ENCODE data around the gene MTMR10.
A peak's percentile ranks its signal among the peaks of the same experiment; 100 is the strongest.

Gene MTMR10, protein sequence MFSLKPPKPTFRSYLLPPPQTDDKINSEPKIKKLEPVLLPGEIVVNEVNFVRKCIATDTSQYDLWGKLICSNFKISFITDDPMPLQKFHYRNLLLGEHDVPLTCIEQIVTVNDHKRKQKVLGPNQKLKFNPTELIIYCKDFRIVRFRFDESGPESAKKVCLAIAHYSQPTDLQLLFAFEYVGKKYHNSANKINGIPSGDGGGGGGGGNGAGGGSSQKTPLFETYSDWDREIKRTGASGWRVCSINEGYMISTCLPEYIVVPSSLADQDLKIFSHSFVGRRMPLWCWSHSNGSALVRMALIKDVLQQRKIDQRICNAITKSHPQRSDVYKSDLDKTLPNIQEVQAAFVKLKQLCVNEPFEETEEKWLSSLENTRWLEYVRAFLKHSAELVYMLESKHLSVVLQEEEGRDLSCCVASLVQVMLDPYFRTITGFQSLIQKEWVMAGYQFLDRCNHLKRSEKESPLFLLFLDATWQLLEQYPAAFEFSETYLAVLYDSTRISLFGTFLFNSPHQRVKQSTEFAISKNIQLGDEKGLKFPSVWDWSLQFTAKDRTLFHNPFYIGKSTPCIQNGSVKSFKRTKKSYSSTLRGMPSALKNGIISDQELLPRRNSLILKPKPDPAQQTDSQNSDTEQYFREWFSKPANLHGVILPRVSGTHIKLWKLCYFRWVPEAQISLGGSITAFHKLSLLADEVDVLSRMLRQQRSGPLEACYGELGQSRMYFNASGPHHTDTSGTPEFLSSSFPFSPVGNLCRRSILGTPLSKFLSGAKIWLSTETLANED

GRCh38 chr15:30991255-30992235 is at the start of gene MTMR10:
TSS of gene MTMR10 (minus strand) at chr15:30991628. CDS start at chr15:30991506, 122 bp downstream.
- peak; percentile 62 for DNase-seq

DNA sequence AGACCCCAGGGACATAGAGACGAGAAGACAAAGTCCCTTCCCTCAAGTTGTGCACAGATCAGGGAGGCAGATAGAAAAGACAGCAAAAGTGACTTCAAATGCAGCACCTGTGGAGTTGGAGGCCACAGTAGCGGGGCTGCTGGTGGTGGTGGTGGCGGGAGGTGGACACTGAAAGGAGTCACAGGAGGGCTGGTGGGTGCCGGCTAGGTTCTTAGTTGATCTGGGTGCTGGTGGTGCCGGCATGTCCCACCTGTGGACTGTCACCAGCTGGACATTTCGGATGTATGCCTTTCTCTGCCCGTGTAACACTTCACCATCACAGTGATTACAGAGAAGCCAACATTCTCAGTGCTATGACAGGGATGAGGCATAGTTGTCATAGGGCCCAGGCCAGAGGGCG is 49.2 kb upstream of the MTMR10 start:
- DNase-seq = no peak

DNA sequence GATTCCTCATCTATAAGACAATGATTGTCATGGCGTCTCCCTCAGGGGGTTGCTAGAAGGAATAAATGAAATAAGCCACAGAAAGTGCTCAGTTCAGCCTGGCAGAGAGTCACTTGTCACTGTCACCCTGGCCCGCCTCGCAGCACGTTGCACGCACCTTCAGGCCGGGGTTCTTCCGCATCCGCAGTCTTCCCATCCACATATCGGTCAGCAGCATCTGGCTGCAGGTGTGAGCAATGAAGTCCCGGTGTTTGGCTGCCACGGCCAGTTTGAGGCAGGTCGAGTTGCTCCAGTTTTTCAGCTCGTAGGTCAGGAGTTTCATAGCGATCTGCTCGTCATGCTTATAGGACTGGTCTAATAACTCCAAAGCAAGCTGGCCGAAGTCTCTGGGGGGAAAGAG is 48.5 kb upstream of the MTMR10 start:
- DNase-seq = no peak

- DNase-seq = no peak
Observed at GRCh38 chr15:31037731-31038477, 46.5 kb upstream of the MTMR10 start.

DNA sequence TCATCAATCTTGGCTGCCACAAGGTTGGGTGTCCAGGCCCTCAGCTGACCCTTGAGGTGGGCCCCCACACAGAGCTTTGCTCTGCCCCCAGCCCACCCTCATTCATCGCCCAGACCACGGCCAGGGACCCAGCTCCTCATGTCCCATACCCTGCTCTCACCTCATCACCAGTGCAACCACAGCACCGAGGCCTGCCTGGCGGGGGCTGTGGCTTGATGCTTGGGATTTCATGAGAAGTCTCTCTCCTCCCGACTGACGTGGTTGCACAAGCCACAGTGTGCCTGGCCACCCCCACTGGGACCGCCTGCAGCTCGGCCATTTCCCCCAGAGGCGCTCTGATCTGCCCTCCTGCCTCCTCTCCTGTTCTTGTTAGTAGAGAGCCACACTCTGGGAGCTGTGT is 45.4 kb upstream of the MTMR10 start:
- no peak for DNase-seq

- DNase-seq = no peak
Observed at GRCh38 chr15:31035610-31036009, 44.2 kb upstream of the MTMR10 start.

DNA sequence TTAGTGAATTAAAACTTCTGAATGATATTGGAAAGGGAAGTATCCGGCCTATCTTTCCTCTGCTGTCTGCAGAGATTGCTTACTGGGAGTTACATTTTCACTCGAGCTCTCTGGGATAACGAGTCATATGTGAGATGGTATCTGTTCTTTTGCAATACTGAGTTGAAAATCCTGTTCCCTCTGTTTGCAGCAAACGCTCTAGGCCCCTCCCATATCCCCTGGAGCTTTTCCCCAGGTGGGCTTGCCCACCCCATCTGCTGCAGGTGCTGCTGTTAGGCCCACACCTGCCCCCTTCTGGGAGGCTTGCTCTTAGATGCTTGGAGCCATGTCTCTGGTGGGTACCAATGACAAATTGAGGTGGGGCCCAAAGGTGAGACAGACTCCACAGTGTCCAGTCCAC is 42.7 kb upstream of the MTMR10 start:
- no peak for DNase-seq

- DNase-seq = no peak
Observed at GRCh38 chr15:31032961-31033371, 41.5 kb upstream of the MTMR10 start.

- DNase-seq = no peak
Observed at GRCh38 chr15:31031471-31032067, 40.1 kb upstream of the MTMR10 start.

- no peak for DNase-seq
Observed at GRCh38 chr15:31027910-31028578, 36.6 kb upstream of the MTMR10 start.

- DNase-seq = no peak
Observed at GRCh38 chr15:31025996-31026395, 34.6 kb upstream of the MTMR10 start.

DNA sequence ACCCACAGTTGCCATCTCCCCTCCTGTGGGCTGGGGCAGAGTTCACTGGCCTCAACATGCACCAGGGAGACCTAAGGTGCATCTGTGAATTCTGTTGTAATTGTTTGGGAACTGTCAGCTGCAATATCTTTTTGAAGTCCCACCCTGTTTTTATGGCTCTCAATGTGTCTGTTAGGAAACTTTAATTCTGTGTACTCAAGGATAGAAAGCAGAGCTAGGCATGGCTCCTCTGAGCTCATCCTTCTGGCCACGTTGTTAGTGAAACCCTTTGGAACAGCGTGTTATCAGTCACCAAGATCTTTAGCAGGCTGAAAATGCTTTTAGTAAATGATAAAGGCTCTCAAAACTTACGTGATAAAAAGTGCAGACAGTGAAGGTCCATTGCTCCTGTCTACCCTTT is 33.6 kb upstream of the MTMR10 start:
- no peak for DNase-seq

DNA sequence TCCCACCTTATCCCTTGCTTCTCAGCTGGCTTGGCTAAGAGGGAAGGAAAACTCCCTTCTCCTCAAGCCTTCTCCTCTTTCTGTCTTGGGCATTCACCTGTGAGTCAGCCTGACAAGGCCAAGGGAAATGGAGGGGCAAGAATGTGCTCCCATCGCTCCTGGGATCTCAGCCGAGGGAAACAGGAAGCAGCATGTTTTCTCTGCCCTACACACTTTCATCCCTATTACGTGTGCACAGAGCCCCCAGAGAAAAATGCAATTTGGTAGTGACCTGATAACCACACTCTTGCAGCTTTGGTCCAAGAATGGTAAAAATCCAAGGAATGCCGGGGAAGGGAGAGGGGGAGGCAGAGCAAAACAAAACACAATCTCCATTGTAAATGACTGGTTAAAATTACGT is 32.9 kb upstream of the MTMR10 start:
- DNase-seq = peak; percentile 54

DNA sequence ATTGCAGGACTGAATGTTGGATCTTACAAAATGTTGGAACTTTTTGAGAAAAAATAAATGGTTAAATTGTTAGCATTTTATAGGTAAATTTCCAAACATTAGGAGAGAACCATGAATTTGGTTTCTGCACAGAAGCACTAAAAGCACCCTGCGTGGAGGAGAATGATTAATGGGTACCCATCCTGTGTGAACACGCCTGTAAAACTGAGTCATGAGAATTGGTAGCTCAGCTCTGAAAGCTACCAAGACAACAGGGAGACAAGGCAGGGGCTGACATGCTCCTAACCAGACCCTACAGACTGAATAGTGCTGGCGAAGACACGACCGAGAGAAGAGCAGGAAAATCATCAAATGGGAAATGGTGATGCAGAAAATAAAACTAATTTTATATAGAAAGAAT is 32.4 kb upstream of the MTMR10 start:
- no peak for DNase-seq

DNA sequence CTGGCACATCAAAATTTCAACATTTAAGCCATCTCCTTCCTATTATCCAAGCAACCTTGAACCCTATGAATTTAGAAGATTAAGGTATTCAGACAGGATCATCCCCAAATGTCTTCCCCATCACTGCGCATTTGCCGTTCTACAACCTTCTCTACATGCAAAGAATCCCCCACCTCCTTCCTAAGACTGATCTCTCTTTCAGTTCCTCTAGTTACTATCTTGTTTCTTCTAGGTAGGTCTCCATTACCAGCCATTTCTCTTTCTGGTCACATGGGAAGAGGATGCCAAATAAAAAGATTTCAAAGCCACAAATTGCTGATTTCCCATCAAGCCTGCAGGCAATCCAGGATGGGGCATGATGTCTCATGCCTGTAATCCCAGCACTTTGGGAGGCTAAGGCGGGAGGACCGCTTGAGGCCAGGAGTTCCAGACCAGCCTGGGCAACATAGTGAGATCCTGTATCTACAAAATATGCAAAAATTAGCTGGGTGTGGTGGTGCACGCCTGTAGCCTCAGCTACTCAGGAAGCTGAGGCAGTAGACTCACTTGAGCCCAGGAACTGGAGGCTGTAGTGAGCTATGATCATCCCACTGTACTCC is 29.7 kb upstream of the MTMR10 start:
- DNase-seq = no peak

DNA sequence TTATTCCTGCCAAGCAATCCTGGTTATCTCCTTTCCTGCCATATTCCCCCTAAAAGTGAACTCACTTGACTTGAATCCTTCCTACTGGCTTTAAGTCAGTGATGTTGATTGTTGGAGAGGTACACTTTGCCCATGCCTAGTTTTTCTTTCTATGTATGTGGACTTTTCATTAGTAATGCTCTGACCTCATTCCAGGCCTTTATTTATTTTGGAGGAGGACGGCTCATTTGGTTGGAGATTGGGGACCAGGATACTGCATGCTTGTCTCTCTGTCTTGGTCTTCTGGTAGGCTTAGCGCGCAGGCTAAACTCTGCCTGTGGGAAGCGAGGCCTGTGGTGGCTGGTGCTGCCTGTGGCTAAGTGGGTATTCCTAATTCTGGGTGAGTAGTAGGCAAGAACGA is 29.1 kb upstream of the MTMR10 start:
- no peak for DNase-seq

DNA sequence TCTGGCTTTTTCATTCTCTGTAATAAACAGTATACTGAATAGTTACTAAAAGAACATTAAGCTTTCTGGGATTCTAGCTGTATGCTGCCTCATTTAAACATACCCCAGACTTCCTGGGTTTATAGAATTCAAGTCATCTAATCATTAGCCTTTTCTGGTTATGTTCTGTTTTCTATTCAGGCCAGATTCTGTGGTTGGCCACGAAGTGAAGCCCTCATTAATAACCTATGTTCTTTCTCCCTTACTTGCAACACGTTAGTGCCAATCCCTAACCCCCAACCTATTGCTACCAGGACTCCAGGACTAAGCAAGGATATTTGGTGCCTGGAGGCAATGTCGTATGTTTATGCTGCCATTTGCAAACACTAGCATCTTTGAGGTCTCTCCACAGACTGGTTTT is 28.6 kb upstream of the MTMR10 start:
- no peak for DNase-seq

DNA sequence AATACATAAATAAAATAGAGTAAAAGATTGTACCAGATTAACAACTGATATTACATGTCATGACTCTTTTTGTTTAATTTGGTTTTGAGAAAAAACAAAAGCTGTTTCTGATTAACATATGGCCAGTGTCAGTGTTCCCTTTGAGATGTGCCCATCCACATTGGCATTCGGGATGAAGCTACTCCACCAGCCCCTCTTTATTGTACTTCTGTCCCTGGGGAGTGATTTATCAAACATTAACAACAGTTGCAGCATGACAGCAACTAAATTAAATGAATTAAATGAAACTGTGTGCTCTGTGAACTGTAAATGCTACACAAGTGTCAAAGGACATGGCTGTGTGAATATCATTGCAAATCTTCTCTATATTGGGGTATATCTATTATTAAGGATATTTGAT is 25.9 kb upstream of the MTMR10 start:
- DNase-seq = no peak

DNA sequence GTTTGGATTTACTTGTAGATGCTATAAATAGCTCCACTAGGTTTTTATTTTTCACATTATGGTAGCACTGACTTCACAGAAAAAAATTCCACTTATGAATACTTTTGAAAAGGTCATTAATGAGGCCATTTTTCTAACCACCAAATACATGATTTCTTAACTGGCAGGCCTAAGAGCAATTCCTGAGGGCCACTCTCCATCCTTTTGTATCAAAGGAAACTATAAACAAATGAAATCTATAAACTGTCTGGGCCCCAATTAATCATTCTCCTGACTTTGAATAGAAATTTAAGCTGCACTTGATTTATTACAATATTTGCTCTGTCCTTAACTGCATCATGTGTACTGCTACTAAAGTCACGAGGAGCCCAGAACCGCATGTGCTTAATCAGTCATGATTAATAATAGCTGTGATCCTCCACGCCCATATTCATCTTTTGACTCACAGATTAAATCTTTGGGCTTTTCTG is 25.1 kb upstream of the MTMR10 start:
- no peak for DNase-seq

DNA sequence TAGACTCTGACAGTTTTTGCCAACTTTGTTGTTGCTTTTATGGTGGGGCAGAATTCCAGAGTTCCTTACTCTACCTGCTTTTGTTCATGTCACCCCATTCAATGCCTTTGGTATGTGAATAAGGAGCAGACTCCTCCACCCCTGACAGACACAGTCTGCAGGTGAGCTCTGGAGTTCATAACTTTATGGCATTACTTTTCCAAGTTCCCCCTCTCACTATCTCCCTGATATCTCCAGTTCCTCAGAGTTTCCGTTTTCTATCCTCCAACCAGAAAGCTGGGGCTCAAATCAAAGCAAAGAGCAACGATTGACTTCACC is 23.1 kb upstream of the MTMR10 start:
- no peak for DNase-seq
